GM12873 (cell line): ENCODE data around the gene SARS2.

Experiments used
- TF ChIP-seq, protein P1 (sequence below): IDR thresholded peaks from 2 replicates; pipeline ENCODE4 v1.5.1; 2012; ENCODE audit warnings: low read depth, mild to moderate bottlenecking, moderate library complexity, low read length, control low read depth; ENCODE audit not compliant: insufficient read depth; ENCODE audit errors: missing control alignments

SARS2 gene, protein sequence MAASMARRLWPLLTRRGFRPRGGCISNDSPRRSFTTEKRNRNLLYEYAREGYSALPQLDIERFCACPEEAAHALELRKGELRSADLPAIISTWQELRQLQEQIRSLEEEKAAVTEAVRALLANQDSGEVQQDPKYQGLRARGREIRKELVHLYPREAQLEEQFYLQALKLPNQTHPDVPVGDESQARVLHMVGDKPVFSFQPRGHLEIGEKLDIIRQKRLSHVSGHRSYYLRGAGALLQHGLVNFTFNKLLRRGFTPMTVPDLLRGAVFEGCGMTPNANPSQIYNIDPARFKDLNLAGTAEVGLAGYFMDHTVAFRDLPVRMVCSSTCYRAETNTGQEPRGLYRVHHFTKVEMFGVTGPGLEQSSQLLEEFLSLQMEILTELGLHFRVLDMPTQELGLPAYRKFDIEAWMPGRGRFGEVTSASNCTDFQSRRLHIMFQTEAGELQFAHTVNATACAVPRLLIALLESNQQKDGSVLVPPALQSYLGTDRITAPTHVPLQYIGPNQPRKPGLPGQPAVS

GRCh38 chr19:38929929-38930775 lies at the start of gene SARS2:
Gene SARS2, minus strand, starts transcription at chr19:38930763. Its CDS starts 27 bp downstream, at chr19:38930736.
- TF ChIP-seq, protein P1, sequence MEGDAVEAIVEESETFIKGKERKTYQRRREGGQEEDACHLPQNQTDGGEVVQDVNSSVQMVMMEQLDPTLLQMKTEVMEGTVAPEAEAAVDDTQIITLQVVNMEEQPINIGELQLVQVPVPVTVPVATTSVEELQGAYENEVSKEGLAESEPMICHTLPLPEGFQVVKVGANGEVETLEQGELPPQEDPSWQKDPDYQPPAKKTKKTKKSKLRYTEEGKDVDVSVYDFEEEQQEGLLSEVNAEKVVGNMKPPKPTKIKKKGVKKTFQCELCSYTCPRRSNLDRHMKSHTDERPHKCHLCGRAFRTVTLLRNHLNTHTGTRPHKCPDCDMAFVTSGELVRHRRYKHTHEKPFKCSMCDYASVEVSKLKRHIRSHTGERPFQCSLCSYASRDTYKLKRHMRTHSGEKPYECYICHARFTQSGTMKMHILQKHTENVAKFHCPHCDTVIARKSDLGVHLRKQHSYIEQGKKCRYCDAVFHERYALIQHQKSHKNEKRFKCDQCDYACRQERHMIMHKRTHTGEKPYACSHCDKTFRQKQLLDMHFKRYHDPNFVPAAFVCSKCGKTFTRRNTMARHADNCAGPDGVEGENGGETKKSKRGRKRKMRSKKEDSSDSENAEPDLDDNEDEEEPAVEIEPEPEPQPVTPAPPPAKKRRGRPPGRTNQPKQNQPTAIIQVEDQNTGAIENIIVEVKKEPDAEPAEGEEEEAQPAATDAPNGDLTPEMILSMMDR = peak; percentile 99

DNA sequence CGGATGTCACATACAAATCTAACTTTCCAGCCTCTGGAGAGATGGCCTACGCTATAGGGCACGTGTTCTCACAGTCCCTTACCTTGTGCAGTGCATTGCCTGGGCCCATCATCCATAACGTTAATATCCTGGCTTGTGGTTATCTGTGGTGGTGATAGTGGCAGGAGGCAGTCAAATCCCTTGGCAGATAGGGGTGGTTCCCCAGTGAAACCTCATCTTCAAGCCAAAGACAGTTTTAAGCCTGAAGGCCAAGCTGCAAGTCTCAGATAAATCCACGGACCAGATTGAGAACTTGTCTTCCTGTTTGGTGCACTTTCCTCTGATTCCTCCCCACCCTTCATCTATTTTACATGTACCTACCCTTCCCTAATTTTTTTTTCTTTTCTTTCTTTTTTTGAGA lies 49.2 kb upstream of the SARS2 start:
- TF ChIP-seq, protein P1 = no peak

- TF ChIP-seq, protein P1 = no peak
These were observed 47.7 kb upstream of the SARS2 start for GRCh38 chr19:38978326-38978689.

DNA sequence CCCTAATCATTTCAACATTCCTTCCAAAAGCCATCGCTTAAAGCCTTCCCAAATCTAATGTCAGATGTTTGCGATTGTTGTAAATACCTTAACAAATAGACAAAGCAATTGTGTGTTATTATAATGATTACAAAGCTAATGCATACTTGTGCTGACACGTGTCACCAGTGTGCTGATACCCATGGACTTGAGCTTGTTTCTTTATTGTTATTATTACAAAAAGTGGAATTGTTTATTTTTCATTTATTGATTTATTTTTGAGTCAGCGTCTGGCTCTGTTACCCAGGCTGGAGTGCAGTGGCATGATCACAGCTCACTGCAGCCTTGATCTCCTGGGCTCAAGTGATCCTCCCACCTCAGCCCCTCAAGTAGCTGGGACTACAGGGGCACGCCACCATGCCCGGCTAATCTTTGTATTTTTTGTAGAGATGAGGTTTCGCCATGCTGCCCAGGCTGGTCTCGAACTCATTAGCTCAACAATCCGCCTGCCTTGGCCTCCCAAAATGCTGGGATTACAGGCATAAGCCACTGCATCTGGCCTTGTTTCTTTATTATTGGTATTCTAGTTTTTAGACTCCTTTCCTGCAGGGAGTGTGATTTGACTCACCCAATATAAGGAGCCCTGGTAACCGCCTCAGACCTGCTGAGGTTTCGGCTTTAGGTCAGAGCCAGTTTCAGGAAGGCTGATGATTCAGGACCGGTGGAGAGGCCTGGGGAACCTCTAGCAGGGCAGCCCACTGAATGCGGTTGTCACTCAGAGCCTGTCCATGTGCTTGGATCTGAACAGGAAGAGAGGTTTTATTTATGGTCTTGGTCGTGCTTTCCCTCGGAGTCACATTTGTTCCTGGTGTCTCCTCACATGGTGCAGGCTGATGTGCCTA lies 47.1 kb upstream of the SARS2 start:
- TF ChIP-seq, protein P1 = no peak

- TF ChIP-seq, protein P1 = no peak
These were observed 45.3 kb upstream of the SARS2 start for GRCh38 chr19:38975861-38976271.

GRCh38 chr19:38975214-38975860 lies 44.8 kb upstream of the SARS2 start, which contains the start of gene FBXO17:
Gene FBXO17, minus strand, starts transcription at chr19:38975742. Its CDS starts 25,423 bp downstream, at chr19:38950319.
- TF ChIP-seq, protein P1 = no peak
